SU-DHL-6 (cell line): ENCODE results near the gene KRT27.

Experiments
- H2AFZ ChIP-seq: fragments of 200-600 bp; sonication (generic); 2 replicates; pipeline ENCODE4 v1.6.1; 2014; ENCODE audit warnings: low read depth, mild to moderate bottlenecking, moderate library complexity, mixed read lengths, antibody characterized with exemption, low read length; ENCODE audit not compliant: severe bottlenecking
- H3F3A ChIP-seq: fragments of 200-600 bp; shearing (Covaris generic); 2 replicates; pipeline ENCODE4 v1.6.0; 2016; ENCODE audit warnings: antibody characterized with exemption, mild to moderate bottlenecking; ENCODE audit not compliant: insufficient read depth
- H3K27ac ChIP-seq: fragments of 200-600 bp; sonication (generic); 2 replicates; pipeline ENCODE4 v1.5.1; 2016; ENCODE audit warnings: low read depth, mild to moderate bottlenecking, low read length, moderate library complexity, mixed read lengths
- H3K27me3 ChIP-seq: fragments of 200-600 bp; sonication (generic), shearing (Covaris generic); 2 replicates; pipeline ENCODE4 v1.6.0; 2014; ENCODE audit warnings: mild to moderate bottlenecking, low read length
- H3K36me3 ChIP-seq: fragments of 200-600 bp; sonication (generic); 2 replicates; pipeline ENCODE4 v1.6.1; 2014; ENCODE audit warnings: mild to moderate bottlenecking, low read length, mixed read lengths
- H3K4me2 ChIP-seq: fragments of 300-600, 200-600 bp; shearing (Covaris generic), sonication (generic); 2 replicates; pipeline ENCODE4 v1.6.0; 2014; ENCODE audit warnings: low read length, low read depth, mild to moderate bottlenecking; ENCODE audit not compliant: poor library complexity, severe bottlenecking
- H3K4me3 ChIP-seq: fragments of 200-600 bp; sonication (generic); 2 replicates; pipeline ENCODE4 v1.5.1; 2014; ENCODE audit warnings: antibody characterized with exemption, low read length, mild to moderate bottlenecking, mixed read lengths; ENCODE audit not compliant: insufficient read depth, poor library complexity, severe bottlenecking
- H3K79me2 ChIP-seq: fragments of 200-600 bp; sonication (generic); 2 replicates; pipeline ENCODE4 v1.6.1; 2014; ENCODE audit warnings: mild to moderate bottlenecking, low read length, moderate library complexity; ENCODE audit not compliant: insufficient read depth
- H3K9ac ChIP-seq: fragments of 200-600 bp; sonication (generic); 2 replicates; pipeline ENCODE4 v1.7.0; 2014; ENCODE audit warnings: mild to moderate bottlenecking, low read length
- H3K9me2 ChIP-seq: fragments of 200-600 bp; sonication (generic); replicated peaks from 2 replicates; pipeline ENCODE4 v1.6.1; 2014; ENCODE audit warnings: low read length; ENCODE audit not compliant: insufficient read depth
- H3K9me3 ChIP-seq: fragments of 200-600 bp; sonication (generic); 2 replicates; pipeline ENCODE4 v1.6.1; 2014; ENCODE audit warnings: low read length, mixed read lengths; ENCODE audit not compliant: insufficient read depth
- H4K20me1 ChIP-seq: fragments of 200-600 bp; sonication (generic); 2 replicates; pipeline ENCODE4 v1.6.1; 2014; ENCODE audit warnings: low read depth, mild to moderate bottlenecking, antibody characterized with exemption, low read length, moderate library complexity, mixed read lengths
- EZH2phosphoT487 ChIP-seq: fragments of 200-600 bp; sonication (generic), shearing (Covaris generic); conservative IDR thresholded peaks from 2 replicates; pipeline ENCODE4 v1.6.1; 2018; ENCODE audit warnings: mild to moderate bottlenecking, antibody characterized with exemption, low read length, moderate library complexity, mixed read lengths
- TF ChIP-seq, protein P1 (sequence below): fragments of 200-600 bp; sonication (generic); IDR thresholded peaks from one replicate; pipeline ENCODE4 v1.5.1; 2017; ENCODE audit warnings: antibody characterized with exemption, mild to moderate bottlenecking, low read length, moderate library complexity; ENCODE audit not compliant: insufficient read depth, poor library complexity, severe bottlenecking

Gene KRT27

DNA sequence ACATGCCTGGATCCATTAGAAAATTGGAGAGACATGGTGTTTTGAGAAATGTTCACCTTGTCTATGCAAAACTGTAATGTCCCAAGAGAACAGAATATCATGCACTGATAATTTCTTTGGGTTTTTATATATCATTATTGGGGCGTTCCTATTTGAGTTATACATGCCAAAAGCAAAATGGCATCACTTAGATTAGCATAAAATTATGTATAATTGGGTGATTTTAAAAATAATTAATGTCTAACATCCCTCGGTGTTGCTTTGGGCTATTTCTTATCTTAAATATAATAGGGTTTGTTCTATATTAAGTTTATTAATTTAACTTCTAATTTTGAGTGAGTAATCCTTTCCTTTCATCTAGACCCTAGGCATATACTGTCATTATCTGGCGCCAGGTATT is 17.5 kb upstream of the KRT27 start, which contains the start of gene KRT28:
TSS of gene KRT28 (minus strand) at position 101 of the 400 bp plus-strand sequence. CDS start at position 35, 66 bp downstream.
- H2AFZ ChIP-seq = no peak within 1 kb of the TSS
- TF ChIP-seq, protein P1, sequence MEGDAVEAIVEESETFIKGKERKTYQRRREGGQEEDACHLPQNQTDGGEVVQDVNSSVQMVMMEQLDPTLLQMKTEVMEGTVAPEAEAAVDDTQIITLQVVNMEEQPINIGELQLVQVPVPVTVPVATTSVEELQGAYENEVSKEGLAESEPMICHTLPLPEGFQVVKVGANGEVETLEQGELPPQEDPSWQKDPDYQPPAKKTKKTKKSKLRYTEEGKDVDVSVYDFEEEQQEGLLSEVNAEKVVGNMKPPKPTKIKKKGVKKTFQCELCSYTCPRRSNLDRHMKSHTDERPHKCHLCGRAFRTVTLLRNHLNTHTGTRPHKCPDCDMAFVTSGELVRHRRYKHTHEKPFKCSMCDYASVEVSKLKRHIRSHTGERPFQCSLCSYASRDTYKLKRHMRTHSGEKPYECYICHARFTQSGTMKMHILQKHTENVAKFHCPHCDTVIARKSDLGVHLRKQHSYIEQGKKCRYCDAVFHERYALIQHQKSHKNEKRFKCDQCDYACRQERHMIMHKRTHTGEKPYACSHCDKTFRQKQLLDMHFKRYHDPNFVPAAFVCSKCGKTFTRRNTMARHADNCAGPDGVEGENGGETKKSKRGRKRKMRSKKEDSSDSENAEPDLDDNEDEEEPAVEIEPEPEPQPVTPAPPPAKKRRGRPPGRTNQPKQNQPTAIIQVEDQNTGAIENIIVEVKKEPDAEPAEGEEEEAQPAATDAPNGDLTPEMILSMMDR = no peak
- no peak for TF ChIP-seq EZH2phosphoT487
- no peaks in the 10 kb centered on the region for H3K36me3 ChIP-seq
- H4K20me1 ChIP-seq = no peaks in the 10 kb centered on the region
- H3F3A ChIP-seq = no peaks in the 10 kb centered on the region
- H3K27ac ChIP-seq = no peak within 1 kb of the TSS
- no peaks in the 10 kb centered on the region for H3K27me3 ChIP-seq
- H3K4me3 ChIP-seq = no peak within 1 kb of the TSS
- H3K4me2 ChIP-seq = no peak within 1 kb of the TSS
- no peaks in the 10 kb centered on the region for H3K9me2 ChIP-seq
- no peaks in the 10 kb centered on the region for H3K9me3 ChIP-seq
- no peaks in the 10 kb centered on the region for H3K79me2 ChIP-seq
- no peak within 1 kb of the TSS for H3K9ac ChIP-seq

DNA sequence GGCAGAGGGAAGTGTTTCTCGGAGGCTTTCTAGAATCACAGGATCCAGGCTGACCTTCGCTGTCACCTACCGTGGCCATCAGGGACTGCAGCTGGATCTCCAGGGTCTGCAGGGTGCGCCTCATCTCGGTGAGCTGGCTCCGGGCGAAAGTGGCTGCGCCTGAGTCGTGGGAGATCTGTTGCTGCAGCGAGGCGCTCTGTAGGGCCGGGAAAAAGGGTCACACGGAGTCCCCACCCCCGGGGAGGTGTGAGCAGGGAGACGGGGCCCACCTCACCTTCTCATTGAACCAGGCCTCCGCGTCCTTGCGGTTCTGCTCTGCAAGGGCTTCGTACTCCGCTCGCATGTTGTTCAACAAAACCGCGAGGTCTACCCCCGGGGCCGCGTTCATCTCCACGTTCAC is 14.5 kb upstream of the KRT27 start:
- Histone ChIP-seq H3K9me3 (no peaks in the 10 kb centered on the region), H4K20me1 (no peaks in the 10 kb centered on the region), H3F3A (no peaks in the 10 kb centered on the region), H3K4me3 (no peak overlapping the region), H3K9ac (no peak overlapping the region), H3K79me2 (no peaks in the 10 kb centered on the region), H3K36me3 (no peaks in the 10 kb centered on the region), H3K27me3 (no peaks in the 10 kb centered on the region), H3K4me2 (no peak overlapping the region), H3K27ac (no peak overlapping the region), H3K9me2 (no peaks in the 10 kb centered on the region), H2AFZ (no peak overlapping the region)
- TF ChIP-seq EZH2phosphoT487 = no peak
- TF ChIP-seq, protein P1 = no peak

DNA sequence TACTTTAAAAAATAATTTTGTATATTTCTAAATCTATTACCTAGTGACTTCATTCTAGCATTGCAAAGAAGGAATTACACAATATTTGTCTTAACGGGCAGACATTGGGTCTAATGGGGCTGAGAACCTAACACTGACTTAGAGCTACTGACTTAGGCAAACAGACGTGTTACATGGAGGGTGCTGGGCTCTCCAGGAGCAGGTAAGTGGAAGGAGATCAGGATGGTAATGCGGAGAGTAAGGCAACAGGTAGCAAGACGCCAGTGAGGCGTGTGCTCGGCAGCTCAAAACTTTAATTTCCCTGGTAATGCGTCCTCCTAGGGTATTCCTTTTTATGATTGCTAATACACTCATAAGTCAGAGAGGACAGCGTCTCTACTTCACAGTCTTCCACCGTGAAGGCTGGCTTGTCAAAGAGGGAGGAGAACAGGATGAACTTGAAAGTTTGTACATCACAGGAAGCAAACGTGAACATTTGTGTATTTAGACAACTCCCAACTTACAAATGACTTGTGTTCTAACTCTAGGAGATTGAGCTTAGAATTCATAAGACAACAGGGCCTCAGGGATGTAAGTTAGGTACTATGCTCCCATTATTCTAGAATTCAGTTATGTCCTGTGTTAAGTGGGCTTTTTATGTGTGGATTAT is 12.8 kb upstream of the KRT27 start:
- Histone ChIP-seq H3K4me2 (no peak overlapping the region), H2AFZ (no peak overlapping the region), H3K27me3 (no peaks in the 10 kb centered on the region), H3K4me3 (no peak overlapping the region), H4K20me1 (no peaks in the 10 kb centered on the region), H3K9me3 (no peaks in the 10 kb centered on the region), H3K79me2 (no peaks in the 10 kb centered on the region), H3K36me3 (no peaks in the 10 kb centered on the region), H3F3A (no peaks in the 10 kb centered on the region), H3K9me2 (no peaks in the 10 kb centered on the region), H3K27ac (no peak overlapping the region), H3K9ac (no peak overlapping the region)
- TF ChIP-seq, protein P1 = no peak
- no peak for TF ChIP-seq EZH2phosphoT487
